COLO668 (cell line): ENCODE data around the gene AGAP1.

Source experiments
- DNase-seq: peaks from one replicate; lab custom pipeline; 2025; ENCODE audit not compliant: unreplicated experiment; lab: John Stamatoyannopoulos, UW

Gene AGAP1

DNA sequence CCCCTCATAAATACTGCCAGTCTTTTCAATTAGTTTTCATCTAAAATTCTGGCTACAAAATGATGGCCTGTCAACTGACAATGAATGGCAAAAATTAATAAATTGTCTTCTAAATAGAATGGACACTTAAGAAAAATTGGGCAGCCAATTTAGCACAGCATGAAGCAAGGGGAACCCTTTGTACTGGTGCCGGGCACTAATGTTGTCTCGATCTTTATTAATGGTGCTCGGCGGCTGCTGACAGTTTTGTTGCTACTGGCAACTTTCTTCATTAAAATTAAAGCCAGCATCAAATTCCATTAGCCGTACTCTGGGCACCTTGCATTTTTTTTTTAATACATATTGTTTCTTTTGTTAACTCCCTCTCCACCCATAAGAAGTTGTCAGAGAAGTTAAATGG lies 365.0 kb downstream of the AGAP1 start:
- DNase-seq, result no peak

DNA sequence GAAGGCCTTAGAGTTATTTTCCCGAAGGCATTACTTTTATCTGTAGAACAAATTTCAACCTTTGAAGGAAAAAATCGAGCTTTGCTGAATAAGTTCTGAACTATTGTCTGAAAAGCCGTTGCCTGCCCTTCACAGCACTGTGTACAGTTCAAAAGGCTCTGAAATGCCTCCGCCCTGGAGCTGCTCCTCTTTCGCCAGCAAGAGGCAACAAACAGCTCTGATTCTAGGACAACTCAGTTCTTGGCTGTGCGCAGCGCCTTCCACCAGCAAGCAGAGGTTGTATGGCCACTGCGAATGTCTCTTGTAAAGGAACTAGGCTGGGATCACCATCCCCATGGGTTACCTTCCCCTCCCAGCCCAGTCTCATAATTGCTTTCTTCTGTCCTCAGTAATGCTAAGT lies 365.8 kb downstream of the AGAP1 start:
- DNase-seq, result no peak

- DNase-seq, result no peak
Observed at GRCh38 chr2:235860111-235860510, 366.3 kb downstream of the AGAP1 start.

- no peak for DNase-seq
Observed at GRCh38 chr2:235860871-235861270, 367.0 kb downstream of the AGAP1 start.

DNA sequence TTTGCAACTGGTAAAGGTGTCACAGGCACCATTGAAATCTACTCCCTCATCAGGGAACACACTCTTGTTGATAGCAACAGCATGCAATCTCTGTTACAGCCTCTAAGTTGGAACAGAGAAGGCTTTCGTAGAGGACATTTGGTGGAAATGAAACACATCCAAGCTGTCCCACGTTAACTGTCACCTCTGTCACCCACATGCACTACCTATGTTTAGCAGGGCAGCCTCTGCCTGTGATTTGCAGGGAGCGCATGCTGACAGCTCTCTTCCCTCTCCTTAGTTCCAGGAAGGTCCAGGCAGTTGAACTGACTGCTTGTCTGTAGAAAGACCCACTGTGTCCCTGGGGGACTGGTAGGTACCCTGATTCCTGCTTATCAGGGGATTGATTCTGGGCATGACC lies 367.5 kb downstream of the AGAP1 start:
- no peak for DNase-seq

- DNase-seq, result no peak
Observed at GRCh38 chr2:235863414-235863813, 369.6 kb downstream of the AGAP1 start.

GRCh38 chr2:235864302-235864701 lies 370.5 kb downstream of the AGAP1 start:
- no peak for DNase-seq

DNA sequence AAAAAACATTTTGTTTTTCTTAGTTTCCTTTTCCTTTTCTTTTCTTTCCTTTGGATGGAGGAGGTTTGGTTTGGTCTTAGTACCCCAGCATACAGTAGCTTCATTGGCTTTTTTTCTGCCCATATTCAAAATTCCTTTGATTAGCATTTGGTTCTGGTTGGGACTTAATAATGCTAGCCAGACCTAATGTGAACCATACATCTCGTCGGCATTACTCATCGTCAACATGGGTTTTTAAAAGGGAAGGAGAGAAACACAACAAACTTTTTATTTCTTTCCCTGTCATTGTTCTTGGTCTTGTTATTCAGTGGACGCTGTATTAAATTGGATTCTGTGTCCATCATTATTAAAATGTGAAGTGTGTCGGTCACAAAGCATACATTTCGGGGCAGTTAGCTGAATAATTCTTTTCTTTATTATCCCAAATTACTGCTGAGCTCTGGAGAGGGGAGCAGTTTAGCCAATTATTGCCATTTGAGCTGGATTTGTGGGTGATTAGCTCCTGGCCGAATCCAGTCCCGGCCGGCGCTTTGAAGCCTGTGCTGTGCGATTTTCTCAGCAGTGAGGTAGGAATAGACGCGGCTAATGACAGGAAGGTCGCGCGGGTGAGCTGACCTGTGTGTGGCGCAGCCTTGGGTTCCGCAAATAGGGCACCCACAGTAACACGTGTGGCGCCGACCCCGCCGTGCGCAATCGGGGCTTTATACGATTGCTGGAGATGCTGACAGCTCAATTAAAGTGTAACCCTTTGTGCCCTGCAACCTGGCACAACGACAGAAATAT lies 371.1 kb downstream of the AGAP1 start:
- DNase-seq, result no peak

DNA sequence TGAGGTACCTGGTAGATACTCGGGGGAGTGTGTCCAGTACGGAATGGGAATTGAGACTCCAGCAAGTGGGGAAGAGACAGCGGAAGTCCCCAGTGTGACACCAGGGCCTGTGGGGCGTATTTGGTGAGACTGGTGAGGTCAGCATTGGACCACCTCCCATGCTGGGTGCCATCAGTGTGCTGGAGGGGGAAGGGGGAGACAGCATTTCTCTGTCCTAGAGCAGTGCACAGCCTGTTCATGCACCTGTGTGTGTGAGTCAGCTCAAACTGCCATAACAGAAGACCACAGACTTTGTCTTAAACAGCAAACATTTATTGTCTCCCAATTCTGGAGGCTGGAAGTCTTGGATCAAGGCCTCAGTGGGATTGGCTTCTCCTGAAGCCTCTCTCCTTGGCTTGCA lies 372.5 kb downstream of the AGAP1 start:
- DNase-seq, result no peak

DNA sequence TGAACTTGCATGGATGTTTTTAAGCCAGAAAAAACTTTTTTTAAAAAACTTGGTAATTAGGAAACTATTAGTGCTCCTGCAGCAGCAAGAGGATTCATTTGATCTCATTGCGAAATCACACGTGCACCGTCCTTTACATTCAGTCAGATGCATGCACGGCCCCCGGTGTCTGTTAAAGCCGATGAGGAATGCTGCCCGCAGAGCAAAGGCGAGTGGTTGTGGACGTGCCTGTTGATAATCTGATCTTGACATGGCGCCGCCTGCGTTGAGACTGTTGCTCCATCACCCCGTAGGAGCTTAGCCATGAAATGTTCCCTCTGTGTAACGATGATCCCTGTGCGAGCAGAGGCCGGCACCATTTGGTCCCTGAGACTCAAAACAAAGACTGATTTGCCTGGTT lies 374.4 kb downstream of the AGAP1 start:
- DNase-seq, result no peak

- DNase-seq, result no peak
Observed at GRCh38 chr2:235868645-235869044, 374.8 kb downstream of the AGAP1 start.

- no peak for DNase-seq
Observed at GRCh38 chr2:235870515-235870914, 376.7 kb downstream of the AGAP1 start.

GRCh38 chr2:235876099-235876679 lies 382.3 kb downstream of the AGAP1 start:
- DNase-seq, result no peak

GRCh38 chr2:235877275-235877802 lies 383.5 kb downstream of the AGAP1 start:
- no peak for DNase-seq

DNA sequence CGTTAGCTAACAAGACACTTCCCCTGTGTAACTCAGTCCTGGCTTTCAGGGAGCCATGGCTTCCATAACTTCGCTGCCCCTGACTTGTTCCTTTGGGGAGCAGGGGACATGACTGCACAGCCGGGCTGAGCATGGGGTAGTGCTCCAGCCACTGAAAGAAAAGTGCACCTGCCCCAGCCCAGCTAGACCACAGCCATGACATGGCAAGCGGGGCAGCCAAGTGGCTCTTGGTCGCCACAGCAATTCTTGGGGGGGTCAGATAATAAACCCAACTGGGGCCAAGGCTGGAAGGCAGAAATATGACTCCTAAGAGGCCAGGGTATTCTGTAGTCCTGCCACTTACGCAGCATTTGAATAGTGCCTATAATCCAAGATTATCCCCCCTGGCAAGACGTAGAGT lies 385.3 kb downstream of the AGAP1 start:
- no peak for DNase-seq

DNA sequence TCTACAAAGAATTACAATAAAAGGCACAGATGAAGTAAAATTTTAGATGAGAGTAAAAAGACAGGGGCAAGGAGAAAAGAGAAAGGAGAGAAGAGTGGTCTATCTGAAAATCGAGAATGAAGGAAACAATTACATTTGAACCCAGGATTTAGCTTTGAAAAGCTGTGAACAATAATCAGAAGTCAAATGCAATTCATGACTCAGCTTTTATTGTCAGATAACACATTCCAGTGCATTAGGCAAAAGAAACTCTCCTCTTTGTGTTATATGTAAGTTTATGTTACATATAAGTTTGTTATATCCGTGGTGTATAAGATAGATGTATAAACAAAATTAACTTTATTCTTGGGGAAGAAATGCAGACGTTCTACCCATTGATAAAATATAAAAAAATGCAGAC lies 389.8 kb downstream of the AGAP1 start:
- DNase-seq, result no peak

- no peak for DNase-seq
Observed at GRCh38 chr2:235889302-235889630, 395.4 kb downstream of the AGAP1 start.

DNA sequence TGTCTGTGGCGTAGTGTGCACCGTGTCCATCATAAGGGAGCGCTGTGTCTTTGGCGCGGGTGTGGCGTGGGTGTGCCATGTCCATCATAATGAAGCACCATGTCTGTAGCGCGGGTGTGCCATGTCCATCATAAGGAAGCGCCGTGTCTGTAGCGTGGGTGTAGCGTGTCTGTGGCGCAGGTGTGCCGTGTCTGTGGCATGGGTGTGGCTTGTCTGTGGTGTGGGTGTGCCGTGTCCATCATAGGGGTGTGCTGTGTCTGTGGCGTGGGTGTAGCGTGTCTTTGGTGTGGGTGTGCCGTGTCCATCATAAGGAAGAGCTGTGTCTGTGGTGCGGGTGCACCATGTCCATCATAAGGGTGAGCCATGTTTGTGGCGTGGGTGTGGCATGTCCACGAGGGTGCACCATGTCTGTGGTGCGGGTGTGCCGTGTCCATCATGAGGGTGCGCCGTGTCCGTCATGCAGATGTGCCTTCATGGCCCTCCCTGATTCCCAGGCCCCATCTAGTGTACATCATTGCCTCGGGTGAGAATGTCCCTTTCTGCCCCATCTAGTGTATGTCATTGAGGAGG lies 399.4 kb downstream of the AGAP1 start:
- no peak for DNase-seq

GRCh38 chr2:235894839-235895238 lies 401.0 kb downstream of the AGAP1 start:
- no peak for DNase-seq

DNA sequence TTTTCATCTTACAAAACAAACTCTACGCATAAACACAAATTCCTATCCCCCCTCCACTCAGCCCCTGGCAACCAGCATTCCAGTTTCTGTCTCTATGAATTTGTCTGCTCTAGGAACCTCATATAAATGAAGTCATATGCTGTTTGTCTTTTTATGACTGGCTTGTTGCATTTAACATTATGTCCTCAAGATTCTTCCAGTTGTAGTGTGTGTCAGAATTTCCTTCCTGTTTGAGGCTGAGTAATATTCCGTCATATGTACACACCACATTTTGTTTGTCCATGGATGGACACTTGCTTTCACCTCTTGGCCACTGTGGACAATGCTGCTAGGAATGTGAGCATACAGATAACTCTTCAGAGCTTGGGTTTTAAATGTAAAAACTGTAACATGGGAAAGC lies 402.2 kb downstream of the AGAP1 start:
- no peak for DNase-seq

- DNase-seq, result no peak
Observed at GRCh38 chr2:235897992-235898391, 404.1 kb downstream of the AGAP1 start.

- no peak for DNase-seq
Observed at GRCh38 chr2:235898766-235899165, 404.9 kb downstream of the AGAP1 start.
